ENCODE results near the gene NPSR1.
"Not testable (repeated sequence)": the region's sequence is repeated elsewhere in the genome, so short reads cannot be mapped to it uniquely, and the experiment has no call there.

- not testable (repeated sequence) for TF ChIP-seq CTCF (IDR thresholded peaks at IDR 0.05; ENCODE audit: low read depth, low read length, missing input control); SP1 (IDR thresholded peaks at IDR 0.05); REST (IDR thresholded peaks at IDR 0.05); GABPA (IDR thresholded peaks at IDR 0.05 in 1 of 2, conservative IDR thresholded peaks at IDR 0.05 in 1 of 2); HNF4G (IDR thresholded peaks at IDR 0.05); RAD21 (IDR thresholded peaks at IDR 0.05); JUND (IDR thresholded peaks at IDR 0.05)
Measured at GRCh38 chr7:34868602-34869001, 210.6 kb downstream of the NPSR1 start.
